Prostate gland (tissue), 2 donors: Measurements from ENCODE around the gene SLC39A13.

Experiments
- POLR2A ChIP-seq: fragments of 450-650 bp; IDR thresholded peaks from one replicate; pipeline ENCODE4 v1.6.1; 2016; ENCODE audit warnings: antibody characterized with exemption, mild to moderate bottlenecking
- POLR2AphosphoS5 ChIP-seq: sonication (generic); formaldehyde crosslinking; IDR thresholded peaks from one replicate; pipeline ENCODE4 v1.6.1; 2017; ENCODE audit warnings: antibody characterized with exemption
- TF ChIP-seq, protein P1 (sequence below), 4 experiments: fragments of 200-600 bp in 2 of 4; fragments of 450-650 bp in 2 of 4; sonication (generic) in 2 of 4; IDR thresholded peaks; 1 replicate in 3 of 4; 2 replicates in 1 of 4; pipeline ENCODE4 v1.5.1; 2016 to 2019; ENCODE audit warnings: antibody characterized with exemption in 4 of 4, mild to moderate bottlenecking in 2 of 4, moderate library complexity in 2 of 4

DNA sequence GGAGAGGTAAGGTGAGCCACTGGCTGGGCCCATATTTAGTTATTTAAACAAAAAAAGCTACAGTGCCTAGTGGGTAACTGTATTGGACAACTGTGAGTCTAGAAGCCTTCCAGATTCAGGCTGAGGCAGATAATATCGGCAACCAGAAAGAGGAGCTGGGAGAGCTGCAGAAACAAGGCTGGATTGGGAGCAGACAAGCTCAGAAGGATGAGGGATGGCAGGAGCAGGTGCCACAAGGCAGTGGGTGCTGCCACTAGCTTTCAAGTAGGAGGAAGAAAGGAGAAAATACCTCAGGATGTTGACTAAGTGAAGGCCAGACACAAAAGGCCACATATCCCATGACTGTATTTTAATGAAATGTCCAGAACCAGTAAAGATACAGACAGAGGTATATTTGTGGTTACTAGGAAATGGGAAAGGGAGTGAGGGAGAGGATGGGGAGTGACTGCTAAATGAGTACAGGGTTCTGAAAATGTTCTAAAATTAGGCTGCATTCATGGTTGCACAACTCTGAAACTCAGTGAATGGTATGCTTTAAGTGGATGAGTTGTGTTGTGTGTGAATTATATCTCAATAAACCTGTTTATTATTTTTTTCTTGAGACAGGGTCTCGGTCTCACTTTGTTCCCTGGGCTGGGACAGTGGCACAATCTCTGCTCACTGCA, 52.3 kb downstream of the SLC39A13 start:
- TF ChIP-seq POLR2AphosphoS5: no peak
- TF ChIP-seq, protein P1, sequence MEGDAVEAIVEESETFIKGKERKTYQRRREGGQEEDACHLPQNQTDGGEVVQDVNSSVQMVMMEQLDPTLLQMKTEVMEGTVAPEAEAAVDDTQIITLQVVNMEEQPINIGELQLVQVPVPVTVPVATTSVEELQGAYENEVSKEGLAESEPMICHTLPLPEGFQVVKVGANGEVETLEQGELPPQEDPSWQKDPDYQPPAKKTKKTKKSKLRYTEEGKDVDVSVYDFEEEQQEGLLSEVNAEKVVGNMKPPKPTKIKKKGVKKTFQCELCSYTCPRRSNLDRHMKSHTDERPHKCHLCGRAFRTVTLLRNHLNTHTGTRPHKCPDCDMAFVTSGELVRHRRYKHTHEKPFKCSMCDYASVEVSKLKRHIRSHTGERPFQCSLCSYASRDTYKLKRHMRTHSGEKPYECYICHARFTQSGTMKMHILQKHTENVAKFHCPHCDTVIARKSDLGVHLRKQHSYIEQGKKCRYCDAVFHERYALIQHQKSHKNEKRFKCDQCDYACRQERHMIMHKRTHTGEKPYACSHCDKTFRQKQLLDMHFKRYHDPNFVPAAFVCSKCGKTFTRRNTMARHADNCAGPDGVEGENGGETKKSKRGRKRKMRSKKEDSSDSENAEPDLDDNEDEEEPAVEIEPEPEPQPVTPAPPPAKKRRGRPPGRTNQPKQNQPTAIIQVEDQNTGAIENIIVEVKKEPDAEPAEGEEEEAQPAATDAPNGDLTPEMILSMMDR (IDR thresholded peaks at IDR 0.05): no peak
- TF ChIP-seq POLR2A: no peak
